Activated naive CD4-positive, alpha-beta T cell treated with anti-CD3 and anti-CD28 coated beads, Interleukin-2, amount 50 U/mL, for 24 hours (primary cell): ENCODE measurements around the gene PPM1H.
"Not testable (repeated sequence)": the region's sequence is repeated elsewhere in the genome, so short reads cannot be mapped to it uniquely, and the experiment has no call there.

Source experiments
- H3K27ac Mint-ChIP-seq: one replicate; pipeline ENCODE4 v1.8.0; 2021; ENCODE audit warnings: mild to moderate bottlenecking, mixed read lengths
- H3K27me3 Mint-ChIP-seq: one replicate; pipeline ENCODE4 v1.8.0; 2021; ENCODE audit warnings: mixed read lengths
- H3K36me3 Mint-ChIP-seq: one replicate; pipeline ENCODE4 v1.8.0; 2021; ENCODE audit warnings: mixed read lengths
- H3K4me1 Mint-ChIP-seq: one replicate; pipeline ENCODE4 v1.8.0; 2021; ENCODE audit warnings: mixed read lengths
- H3K4me3 Mint-ChIP-seq: one replicate; pipeline ENCODE4 v1.8.0; 2021; ENCODE audit warnings: mild to moderate bottlenecking, mixed read lengths
- H3K9me3 Mint-ChIP-seq: one replicate; pipeline ENCODE4 v1.8.0; 2021; ENCODE audit warnings: mixed read lengths

PPM1H gene

DNA sequence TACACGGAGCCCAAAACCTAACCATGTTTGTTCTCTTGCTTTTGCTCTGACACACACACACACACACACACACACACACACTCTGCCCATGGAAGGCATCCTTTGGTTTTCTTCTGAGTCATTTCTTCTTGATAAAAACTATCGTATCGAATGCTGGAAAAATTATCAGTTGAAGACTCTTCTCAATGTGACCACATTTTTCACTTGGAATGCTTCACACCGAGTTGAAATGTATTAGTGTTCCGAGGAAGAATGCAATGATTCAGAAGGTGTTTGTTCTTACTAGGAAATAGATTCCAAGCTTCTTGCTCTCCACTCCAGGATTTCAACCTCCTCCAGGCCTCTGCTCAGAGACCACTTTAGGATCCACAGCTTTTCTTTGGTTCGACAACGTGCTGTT, 242.1 kb downstream of the PPM1H start:
- H3K27me3 Mint-ChIP-seq, result no peaks in the 10 kb centered on the region
- no peaks in the 10 kb centered on the region for H3K36me3 Mint-ChIP-seq
- no peak overlapping the region for H3K27ac Mint-ChIP-seq
- H3K4me1 Mint-ChIP-seq, result no peaks in the 10 kb centered on the region
- no peak overlapping the region for H3K4me3 Mint-ChIP-seq
- no peaks in the 10 kb centered on the region for H3K9me3 Mint-ChIP-seq

DNA sequence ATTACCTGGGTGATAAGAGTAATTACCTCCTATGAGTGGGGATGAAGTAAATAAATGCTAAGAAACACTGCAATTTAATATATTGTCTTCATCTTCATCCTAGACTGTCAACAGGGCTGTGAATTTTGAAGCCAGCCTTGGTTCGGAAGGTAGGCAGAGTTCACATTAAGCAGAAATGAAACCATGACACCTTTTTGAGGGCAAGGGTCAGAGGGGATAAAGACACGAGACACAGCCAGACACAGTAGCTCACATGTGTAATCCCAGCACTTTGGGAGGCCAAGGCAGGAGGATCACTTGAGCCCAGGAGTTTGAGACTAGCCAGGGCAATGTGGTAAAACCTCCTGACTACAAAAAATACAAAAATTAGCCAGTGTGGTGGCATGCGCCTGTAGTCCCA, 243.6 kb downstream of the PPM1H start:
- H3K36me3 Mint-ChIP-seq, result no peaks in the 10 kb centered on the region
- no peak overlapping the region for H3K4me3 Mint-ChIP-seq
- no peaks in the 10 kb centered on the region for H3K4me1 Mint-ChIP-seq

DNA sequence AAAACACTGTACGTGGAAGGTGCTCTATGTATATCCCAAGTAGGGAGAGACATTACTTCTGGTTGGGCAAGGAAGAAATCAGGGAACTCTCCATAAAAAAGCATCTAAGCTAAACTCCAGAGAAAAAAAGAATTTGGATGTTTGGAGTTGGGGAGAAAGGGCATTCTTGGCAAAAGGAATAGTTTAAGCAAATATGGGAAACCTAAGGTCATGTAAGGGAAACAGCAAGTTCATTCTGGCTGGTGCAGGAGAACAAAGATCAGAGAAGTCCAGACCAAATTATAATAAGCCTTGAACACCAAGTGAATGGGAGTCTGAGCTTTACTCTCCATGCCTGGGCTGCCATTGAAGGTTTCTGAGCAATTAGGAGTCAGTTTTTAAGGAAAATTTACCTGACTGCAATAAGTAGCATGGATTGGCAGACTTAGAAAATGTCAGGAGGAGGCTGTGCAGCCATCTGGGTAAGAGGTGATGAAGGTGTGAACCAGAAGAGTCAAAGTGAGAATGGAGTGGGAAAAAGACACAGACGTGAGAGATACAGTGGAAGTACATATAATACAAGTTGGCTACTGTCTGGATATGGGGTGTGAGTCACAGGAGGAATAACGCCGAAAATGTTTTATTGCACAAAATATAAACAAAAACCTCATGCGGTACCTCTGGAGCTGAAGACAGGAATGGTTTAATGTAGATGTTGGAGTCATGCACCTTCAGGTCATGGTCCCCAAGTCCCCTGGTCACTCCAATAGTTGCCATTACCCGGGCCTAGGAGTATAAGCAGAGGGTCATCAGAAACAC, 245.7 kb downstream of the PPM1H start:
- no peaks in the 10 kb centered on the region for H3K9me3 Mint-ChIP-seq
- H3K4me1 Mint-ChIP-seq, result no peaks in the 10 kb centered on the region
- no peak overlapping the region for H3K27ac Mint-ChIP-seq
- H3K4me3 Mint-ChIP-seq, result no peak overlapping the region
- H3K27me3 Mint-ChIP-seq, result no peaks in the 10 kb centered on the region
- H3K36me3 Mint-ChIP-seq, result no peaks in the 10 kb centered on the region

More for the DNA sequence above, 243.6 kb downstream of the PPM1H start:
- no peak overlapping the region for H3K27ac Mint-ChIP-seq
- H3K27me3 Mint-ChIP-seq, result no peaks in the 10 kb centered on the region
- H3K9me3 Mint-ChIP-seq, result no peaks in the 10 kb centered on the region

DNA sequence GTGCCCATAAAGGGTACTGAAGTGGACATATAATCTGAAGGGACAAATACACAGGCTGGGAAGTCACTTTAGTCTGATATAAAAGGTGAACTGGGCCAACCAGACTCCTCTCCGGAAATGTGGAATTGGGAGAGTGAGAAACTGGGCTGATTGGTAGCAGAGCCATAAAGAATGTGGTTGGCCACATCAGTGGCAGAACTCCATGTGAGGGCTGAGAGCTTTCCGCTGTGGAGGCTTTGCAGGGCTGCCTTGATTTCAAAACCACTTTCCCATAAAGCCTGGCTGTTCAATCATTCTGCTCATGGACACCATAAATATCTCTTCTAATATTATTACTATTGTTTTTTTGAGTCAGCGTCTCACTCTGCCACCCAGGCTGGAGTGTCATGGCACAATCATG, 248.0 kb downstream of the PPM1H start:
- Mint-ChIP-seq H3K36me3 (no peaks in the 10 kb centered on the region), H3K4me3 (no peak overlapping the region), H3K27ac (no peak overlapping the region), H3K9me3 (no peaks in the 10 kb centered on the region), H3K27me3 (no peaks in the 10 kb centered on the region), H3K4me1 (no peaks in the 10 kb centered on the region)

DNA sequence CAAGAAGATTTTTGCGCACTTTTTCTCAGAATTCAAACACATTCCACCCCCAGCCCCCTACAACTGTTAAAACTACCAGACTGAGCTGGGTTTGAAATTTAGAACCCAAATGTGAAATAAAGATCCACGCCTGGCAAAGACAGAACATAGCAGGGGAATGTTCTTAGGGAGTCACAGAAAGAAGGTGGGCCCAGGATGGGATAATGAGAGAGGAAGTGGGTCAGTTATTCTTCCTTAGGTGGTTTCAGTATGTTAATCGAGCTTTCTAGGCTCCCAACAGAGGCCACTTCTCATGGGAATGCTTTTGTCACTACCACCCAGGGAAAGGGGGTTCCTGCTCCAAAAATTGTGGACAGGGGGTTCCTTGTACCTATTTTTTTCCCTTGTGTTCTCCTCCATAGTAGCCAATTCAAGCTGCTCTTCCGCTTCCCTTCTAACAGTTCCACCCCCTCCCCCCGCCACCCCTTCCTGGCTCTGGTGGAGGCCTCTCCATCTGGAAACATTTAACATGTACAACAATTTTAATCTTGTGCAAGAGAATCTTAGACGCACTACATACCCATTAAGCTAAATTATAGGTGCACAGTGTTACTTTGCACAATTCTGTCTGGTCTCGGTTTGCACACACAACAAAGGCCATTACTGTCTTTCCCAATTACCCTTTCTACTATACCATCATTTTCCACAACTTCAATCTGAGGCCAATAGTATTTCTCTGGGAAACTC, 250.2 kb downstream of the PPM1H start:
- Mint-ChIP-seq H3K27me3 (peaks cover 4% of the 10 kb centered on the region), H3K27ac (no peak overlapping the region), H3K4me1 (no peaks in the 10 kb centered on the region), H3K9me3 (no peaks in the 10 kb centered on the region), H3K4me3 (no peak overlapping the region), H3K36me3 (no peaks in the 10 kb centered on the region)

DNA sequence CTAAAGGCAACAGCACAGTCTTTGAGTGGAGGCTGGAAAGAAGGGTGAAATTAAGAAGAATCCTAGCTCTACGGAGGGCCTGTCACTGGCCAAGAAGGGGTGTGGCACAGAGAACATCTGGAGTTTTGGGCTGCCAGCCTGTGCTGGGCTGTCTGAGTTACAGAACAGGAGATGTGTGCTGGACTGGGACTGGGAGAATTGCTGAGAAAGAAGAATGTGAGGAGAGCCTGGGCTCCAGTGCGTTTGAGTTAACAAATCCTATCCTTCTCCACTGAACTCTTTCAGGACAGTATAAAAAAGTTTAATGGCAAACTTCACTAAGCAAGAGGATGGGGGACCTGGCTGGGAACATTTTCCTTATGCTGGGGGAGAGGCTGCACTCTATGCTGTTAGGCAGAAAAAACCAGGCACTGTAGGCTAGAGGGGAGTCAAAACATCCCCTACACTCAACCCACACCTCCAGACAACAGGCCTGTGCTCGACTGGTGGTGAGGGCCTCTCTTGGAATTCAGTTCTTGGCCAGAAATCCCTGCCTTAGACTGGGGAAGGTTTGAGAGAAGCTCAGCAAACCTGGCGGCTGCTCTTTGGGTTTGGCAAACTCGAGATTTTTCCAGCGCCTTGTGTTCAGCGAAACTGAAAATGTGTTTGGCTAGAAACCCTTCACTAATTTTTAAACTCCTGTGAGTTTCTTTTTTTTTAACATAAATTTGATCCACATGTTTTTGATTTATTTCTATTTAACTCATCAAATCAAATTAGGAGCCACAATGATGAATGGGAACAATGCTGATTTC, 251.0 kb downstream of the PPM1H start:
- Mint-ChIP-seq H3K4me3 (no peak overlapping the region), H3K9me3 (no peaks in the 10 kb centered on the region), H3K36me3 (no peaks in the 10 kb centered on the region), H3K27ac (no peak overlapping the region), H3K4me1 (no peaks in the 10 kb centered on the region), H3K27me3 (peaks cover 4% of the 10 kb centered on the region)

DNA sequence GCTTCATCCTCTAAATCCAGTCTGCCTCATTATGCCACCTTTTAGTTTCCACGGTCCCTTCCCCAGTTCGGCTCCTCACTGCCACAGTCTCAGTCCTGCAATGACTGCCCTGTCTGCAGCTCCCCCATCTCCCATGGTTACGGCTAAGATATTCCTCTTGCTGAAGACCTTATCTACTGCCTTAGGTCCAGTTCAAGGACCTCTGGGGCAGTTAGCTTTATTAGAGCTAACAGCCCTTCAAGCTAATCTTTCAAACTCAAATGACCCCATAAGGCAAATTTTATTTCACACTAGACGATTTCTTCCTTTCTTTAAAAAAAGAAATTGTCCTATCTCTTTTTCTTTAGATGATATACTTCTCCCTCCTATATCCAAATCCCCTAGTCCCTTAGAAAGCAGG, 253.6 kb downstream of the PPM1H start:
- Mint-ChIP-seq H3K27me3 (peaks cover 4% of the 10 kb centered on the region), H3K4me1 (no peaks in the 10 kb centered on the region), H3K9me3 (no peaks in the 10 kb centered on the region), H3K4me3 (no peak overlapping the region), H3K27ac (no peak overlapping the region), H3K36me3 (no peaks in the 10 kb centered on the region)

DNA sequence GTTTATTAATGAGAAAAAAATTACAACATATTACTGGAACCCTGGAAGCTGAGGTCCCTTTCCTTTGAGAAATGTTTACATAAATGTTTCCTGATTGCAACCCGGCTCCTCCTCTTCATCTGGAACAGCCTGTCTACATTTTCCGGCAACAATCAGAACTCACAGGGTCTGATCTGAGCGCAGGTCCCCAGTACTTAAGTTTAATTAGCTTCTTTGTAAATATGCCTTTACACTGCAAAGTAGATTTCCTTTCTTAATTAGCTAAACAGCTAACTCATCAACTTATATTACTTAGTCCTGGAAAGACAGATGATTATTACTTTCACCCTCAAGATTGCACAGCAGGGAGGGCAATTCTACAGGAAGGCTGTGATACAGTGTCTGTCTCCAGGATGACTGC, 255.3 kb downstream of the PPM1H start:
- Mint-ChIP-seq H3K4me1 (no peaks in the 10 kb centered on the region), H3K4me3 (no peak overlapping the region), H3K36me3 (no peaks in the 10 kb centered on the region), H3K9me3 (no peaks in the 10 kb centered on the region), H3K27me3 (peaks cover 4% of the 10 kb centered on the region), H3K27ac (no peak overlapping the region)

DNA sequence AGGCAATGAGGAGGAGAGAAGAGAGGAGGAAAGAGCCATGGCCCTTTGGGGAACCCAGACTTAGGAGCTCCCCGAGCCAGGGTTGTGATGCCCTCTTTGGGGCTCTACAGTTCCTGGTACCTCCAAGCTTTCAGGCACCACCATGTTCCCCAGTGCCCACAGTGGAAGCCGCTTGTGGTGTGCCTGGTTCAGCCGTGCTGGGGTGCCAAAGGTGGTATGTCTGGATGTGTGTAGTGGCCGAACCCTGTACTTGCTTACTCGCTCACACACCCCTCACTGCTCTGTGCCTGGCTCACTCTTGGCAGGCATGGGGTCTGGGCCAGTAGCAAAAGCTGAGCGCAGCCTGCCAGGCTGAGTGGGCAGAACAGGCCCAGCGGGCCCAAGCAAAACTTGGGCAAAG, 257.6 kb downstream of the PPM1H start:
- Mint-ChIP-seq H3K9me3 (no peaks in the 10 kb centered on the region), H3K36me3 (no peaks in the 10 kb centered on the region), H3K27me3 (peaks cover 4% of the 10 kb centered on the region), H3K27ac (no peak overlapping the region), H3K4me1 (no peaks in the 10 kb centered on the region), H3K4me3 (no peak overlapping the region)

DNA sequence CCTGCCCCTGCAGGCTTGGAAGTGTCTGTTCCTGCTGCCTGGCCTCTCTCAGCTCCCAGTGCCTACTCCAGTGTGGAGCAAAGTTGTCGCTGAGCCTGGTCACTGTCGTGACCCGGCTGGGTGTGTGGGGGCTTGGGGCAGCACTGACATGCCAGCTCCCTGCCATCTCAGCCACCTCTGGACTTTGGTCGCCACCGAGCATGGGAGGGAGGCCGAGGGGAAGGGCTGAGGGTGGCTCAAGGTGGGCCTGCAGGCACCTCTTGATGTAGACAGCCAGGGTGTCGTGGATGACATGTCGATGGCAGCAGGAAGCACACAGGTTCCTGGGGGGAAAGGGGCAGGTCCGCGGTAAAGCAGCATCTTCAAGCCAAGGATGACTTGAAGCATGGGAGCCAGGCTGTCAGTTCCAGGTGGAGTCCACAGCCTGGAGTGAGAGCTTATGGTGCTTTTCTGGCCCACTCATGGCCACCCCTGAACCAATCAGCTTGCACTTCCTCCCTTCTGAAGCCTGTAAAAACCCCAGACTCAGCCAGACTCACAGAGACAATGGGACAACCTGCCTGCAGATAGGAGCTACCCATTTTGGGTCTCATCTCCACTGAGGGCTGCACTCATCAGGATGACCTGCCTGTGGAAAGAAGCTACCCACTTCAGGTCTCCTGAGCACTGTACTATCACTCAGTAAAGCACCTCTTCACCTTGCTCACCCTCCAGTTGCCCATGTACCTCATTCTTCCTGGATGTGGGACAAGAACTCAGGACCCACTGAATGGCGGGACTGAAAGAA, 258.2 kb downstream of the PPM1H start:
- Mint-ChIP-seq H3K4me3 (no peak overlapping the region), H3K27me3 (peaks cover 4% of the 10 kb centered on the region), H3K4me1 (no peaks in the 10 kb centered on the region), H3K36me3 (no peaks in the 10 kb centered on the region), H3K27ac (no peak overlapping the region), H3K9me3 (no peaks in the 10 kb centered on the region)

DNA sequence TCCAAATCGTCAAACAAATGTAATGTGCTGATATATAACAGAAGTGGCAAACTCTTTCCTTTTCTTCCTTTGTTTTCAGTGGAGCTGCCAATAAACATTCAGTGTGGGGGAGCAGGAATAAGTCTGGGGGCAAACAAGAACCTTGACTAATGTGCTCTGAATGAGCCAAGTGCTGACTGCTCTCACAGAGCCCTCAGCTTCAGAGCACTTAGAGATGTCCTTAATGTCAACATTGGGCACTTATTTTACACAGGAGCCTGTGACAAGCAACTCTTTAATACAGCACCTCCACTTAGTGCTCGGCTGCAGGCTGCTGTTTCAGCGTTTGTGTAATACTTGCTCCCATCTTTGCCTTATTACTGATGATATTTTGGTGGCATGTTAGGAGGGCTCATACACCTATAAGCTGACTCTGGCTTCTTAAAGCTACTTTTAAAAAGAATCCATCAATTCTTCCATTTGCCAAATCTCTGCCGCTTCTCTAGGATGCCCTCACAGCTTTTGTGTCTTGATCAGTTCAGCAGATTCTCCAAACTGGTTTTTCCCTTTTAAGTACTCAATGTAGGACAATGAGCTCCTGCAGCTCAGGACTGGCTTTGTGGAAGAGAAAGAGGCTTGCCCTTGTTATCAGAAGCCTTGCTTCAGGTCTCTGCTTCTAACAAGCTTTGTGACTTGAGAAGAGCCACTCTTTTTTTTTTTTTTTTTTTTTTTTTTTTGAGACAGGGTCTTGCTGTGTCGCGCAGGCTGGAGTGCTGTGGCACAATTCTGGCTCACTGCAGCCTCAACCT, 261.7 kb downstream of the PPM1H start:
- Mint-ChIP-seq H3K27ac (no peak overlapping the region), H3K36me3 (no peaks in the 10 kb centered on the region), H3K27me3 (peaks cover 1% of the 10 kb centered on the region), H3K9me3 (no peaks in the 10 kb centered on the region), H3K4me3 (no peak overlapping the region), H3K4me1 (no peaks in the 10 kb centered on the region)

DNA sequence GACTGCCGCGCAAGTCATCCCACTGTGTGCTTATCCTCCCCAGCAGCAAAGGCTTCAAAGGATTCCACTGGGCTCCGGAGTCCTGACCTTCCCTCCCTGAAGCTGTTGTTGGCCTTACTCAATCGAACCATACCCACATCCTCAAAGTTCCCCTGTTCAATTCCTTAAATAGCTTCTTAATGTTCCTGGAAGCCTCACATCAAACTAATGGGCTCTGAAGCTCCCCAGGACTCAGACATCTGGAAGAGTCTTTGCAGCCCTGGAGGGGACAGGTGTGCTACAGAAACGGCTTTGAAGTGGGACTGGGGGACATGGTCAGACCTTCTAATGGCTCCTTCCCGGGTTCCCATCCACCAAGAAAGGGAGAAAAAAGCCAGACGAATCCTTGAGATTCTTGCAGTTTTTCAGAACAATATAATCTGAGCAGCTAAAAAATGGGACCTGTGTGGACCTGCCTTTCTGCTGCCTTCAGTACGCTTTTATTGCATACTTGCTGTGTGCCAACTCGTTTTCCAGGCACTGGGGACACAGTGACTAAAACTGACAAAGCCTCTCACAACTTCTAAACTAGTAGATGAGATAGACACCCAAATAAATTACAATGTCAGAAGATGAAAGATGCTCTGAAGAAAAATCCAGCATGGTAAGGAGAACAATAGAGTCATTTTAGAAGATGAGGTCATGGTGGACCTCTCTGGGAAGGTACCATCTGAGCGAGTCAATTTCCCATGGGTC, 263.8 kb downstream of the PPM1H start:
- Mint-ChIP-seq H3K9me3 (no peaks in the 10 kb centered on the region), H3K4me1 (no peaks in the 10 kb centered on the region), H3K4me3 (no peak overlapping the region), H3K36me3 (no peaks in the 10 kb centered on the region), H3K27ac (no peak overlapping the region), H3K27me3 (peaks cover 1% of the 10 kb centered on the region)

DNA sequence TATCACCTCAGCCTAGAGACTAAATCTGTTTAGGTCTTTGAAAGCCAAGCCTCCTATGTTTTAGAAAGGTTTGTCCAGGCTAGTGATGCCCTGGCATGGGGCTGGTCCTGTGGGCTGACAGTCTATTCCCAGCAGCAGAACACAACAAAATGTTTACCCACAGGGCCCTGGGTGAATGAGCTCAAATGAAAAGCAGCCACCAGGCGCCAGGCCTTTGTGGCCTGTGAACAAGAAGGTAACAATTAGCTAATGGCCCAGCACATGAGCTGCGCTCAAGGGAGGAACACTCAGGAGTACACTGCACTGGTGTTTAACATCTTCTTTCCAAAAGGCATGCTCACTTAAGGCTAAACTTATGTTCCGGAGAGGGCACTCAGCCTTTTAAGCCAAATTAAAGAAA, 266.2 kb downstream of the PPM1H start:
- Mint-ChIP-seq H3K27me3 (peaks cover 1% of the 10 kb centered on the region), H3K9me3 (no peaks in the 10 kb centered on the region), H3K4me3 (no peak overlapping the region), H3K36me3 (no peaks in the 10 kb centered on the region), H3K4me1 (no peaks in the 10 kb centered on the region), H3K27ac (no peak overlapping the region)

DNA sequence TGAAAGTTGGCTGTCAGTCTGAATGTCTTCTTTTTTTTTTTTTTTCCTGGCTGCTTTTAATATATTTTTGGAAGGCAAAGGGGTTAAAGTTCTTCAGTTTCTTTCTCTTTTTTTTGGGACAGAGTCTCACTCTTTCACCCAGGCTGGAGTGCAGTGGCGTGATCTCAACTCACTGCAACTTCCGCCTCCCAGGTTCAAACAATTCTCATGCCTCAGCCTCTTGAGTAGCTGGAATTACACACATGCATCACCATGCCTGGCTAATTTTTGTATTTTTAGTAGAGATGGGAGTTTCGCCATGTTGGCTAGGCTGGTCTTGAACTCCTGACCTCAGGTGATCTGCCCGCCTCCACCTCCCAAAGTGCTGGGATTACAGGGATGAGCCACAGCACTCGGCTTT, 270.0 kb downstream of the PPM1H start:
- H3K4me1 Mint-ChIP-seq, H3K27ac Mint-ChIP-seq, H3K36me3 Mint-ChIP-seq, H3K27me3 Mint-ChIP-seq, H3K4me3 Mint-ChIP-seq, H3K9me3 Mint-ChIP-seq: not testable (repeated sequence)
